GM11168 (cell line): ENCODE data around the gene DHRS4.

ENCODE experiments used
- in situ Hi-C: fragments of 300-500 bp; cut with MboI; formaldehyde crosslinking; loops from one replicate; pipeline ENCODE4 v1.12.0; 2022; ENCODE audit warnings: low sequenced_read_pairs; ENCODE audit not compliant: unreplicated experiment

DHRS4 gene

DNA sequence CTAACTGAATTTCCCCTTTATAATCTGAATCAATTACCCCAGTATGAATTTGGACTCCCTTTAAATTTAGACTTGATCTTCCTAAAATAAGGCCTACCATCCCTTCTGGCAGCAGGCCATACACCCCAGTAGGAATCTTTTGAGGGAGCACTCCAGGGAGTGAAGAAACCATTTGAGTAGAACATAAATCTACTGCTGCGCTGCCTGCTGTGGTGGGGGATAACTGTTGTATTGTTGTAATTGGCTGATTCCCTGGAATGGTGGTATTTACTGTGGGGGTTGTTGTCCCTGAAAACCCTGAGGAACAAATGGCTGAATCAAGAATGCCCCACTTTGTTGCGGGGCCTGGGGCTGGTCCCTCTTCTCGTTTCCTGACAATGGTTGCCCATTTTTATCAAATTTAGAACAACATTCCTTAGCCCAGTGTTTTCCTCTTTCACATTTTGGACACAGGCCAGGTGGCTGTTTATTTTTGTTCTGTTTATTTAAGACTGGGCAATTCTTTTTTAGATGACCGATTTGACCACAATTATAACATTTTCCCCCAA is 59.2 kb downstream of the DHRS4 start:
- in situ Hi-C loops: loop anchor here (10.0 kb wide), 1 partner anchor 58 kb away; the partner anchor contains the start of gene DHRS4

DNA sequence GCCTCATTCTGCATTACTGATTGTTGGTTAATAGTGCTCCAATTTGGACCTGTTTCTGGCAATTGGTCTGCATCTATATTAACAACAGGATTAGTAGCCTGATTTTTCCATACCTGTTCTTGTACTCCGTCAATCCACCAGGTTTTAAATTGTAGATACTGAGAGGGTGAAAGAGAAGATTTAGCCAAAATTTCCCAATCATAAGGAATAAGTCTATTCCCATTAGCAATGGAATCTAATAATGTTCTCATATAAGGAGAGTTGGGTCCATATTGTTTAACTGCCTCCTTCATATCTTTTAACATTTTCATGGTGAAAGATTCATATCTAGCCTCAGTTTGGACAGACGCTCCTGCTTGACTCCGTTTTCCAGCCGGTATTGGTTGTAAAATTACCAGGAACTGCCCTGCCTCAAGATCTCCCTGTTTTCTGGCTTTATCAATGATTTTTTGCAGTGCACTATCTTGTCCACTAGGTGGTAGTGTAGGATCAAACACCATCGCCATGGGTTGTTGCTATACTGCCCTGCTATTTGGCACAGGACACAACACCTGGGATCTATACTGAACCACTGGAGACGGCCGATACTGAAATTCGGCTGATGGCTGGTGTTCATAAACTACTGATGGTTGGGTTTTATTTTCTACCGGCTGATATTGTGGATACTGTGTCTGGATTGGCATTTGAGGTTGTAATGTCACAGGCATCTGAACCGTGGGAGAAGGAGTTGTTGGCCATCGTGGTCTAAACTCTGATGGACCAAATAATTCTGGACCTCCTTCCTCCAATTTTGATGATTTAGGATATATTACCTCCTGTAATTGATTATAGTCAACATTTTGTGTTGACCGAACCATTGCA is 60.3 kb downstream of the DHRS4 start:
- in situ Hi-C loops: loop anchor here (10.0 kb wide), 1 partner anchor 59 kb away; the partner anchor contains the start of gene DHRS4

DNA sequence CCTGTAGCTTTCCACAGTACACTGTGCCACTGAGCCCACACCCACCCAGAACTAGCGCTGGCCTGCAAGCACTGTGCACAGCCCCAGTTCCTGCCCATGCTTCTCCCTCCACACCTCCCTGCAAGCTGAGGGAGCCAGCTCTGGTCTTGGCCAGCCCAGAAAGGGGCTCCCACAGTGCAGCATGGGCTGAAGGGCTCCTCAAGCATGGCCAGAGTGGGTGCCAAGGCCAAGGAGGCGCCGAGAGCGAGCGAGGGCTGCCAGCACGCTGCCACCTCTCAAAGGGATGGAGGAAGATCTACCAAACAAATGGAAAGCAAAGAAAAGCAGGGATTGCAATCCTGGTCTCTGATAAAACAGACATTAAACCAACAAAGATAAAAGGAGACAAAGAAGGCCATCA is 62.2 kb downstream of the DHRS4 start:
- in situ Hi-C loops: loop anchor here (5.0 to 10.0 kb wide), 2 partner anchors 43 to 61 kb away; partner anchors contain the start of gene DHRS4
